Activated B cell treated with CpG ODN at 0.5 μM for 24 hours (primary cell): Measurements from ENCODE around the gene CFAP20DC. TPM values are rescaled to one million over a fixed set of nuclear protein-coding genes. Genes with fewer than 3 reads are reported as not detected.

Source experiments
- ATAC-seq: fragments of 200-7000 bp; cut with Tn5 transposase; one replicate; pipeline ENCODE4 v1.10.0; 2021; ENCODE audit warnings: low read depth, mild to moderate bottlenecking, moderate library complexity
- CTCF ChIA-PET: fragments of 350-600 bp; sonication (Branson Sonifier 250); formaldehyde crosslinking; loops from one replicate; lab custom pipeline; 2021; ENCODE audit warnings: antibody characterized with exemption; lab: Charles Lee
- POLR2A ChIA-PET: fragments of 350-600 bp; sonication (Branson Sonifier 250); formaldehyde crosslinking; loops from one replicate; lab custom pipeline; 2021; ENCODE audit warnings: antibody characterized with exemption; lab: Charles Lee
- DNase-seq: peaks from one replicate; pipeline ENCODE4 v3.0.0; 2022
- H3K27ac Mint-ChIP-seq: one replicate; pipeline ENCODE4 v1.8.0; 2020; ENCODE audit warnings: mixed read lengths
- H3K27me3 Mint-ChIP-seq: one replicate; pipeline ENCODE4 v1.8.0; 2021; ENCODE audit warnings: mixed read lengths
- H3K36me3 Mint-ChIP-seq: one replicate; pipeline ENCODE4 v1.8.0; 2021; ENCODE audit warnings: low read depth, mixed read lengths
- H3K4me1 Mint-ChIP-seq: one replicate; pipeline ENCODE4 v1.8.0; 2021; ENCODE audit warnings: mixed read lengths
- H3K4me3 Mint-ChIP-seq: one replicate; pipeline ENCODE4 v1.8.0; 2020; ENCODE audit warnings: mild to moderate bottlenecking, mixed read lengths
- H3K9me3 Mint-ChIP-seq: one replicate; pipeline ENCODE4 v1.8.0; 2020; ENCODE audit warnings: mixed read lengths
- intact Hi-C: fragments of 100-400 bp; cut with micrococcal nuclease; formaldehyde crosslinking; loops from one replicate; pipeline ENCODE4 v1.15.1; 2024
- total RNA-seq: library from RNA; stranded (reverse); gene quantifications from 2 replicates; pipeline ENCODE4 v1.2.3, GENCODE V29; 2022
- TF ChIP-seq, protein P1 (sequence below): fragments of 200-600 bp; IDR thresholded peaks from one replicate; pipeline ENCODE4 v1.8.0; 2022; ENCODE audit warnings: antibody characterized with exemption, mild to moderate bottlenecking

The CFAP20DC gene
- total RNA-seq, 1 donor from 2014 or later = 1.6 TPM

DNA sequence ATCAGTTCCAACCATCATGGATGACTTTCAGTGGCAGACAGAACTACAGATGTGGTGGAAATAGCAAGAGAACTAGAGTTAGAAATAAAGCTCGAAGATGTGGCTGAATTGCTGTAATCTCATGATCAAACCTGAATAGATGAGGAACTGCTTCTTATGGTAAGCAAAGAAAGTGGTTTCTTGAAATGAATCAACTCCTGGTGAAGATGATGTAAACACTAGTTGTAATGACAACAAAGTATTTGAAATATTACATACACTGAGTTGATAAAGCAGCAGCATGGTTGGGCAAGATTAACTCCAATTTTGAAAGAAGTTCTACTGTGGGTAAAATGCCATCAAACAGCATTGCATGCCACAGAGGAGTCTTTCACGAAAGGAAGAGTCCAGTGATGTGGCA is 251.5 kb downstream of the CFAP20DC start:
- CTCF ChIA-PET = no interaction called here
- H3K4me3 Mint-ChIP-seq = no peak overlapping the region

DNA sequence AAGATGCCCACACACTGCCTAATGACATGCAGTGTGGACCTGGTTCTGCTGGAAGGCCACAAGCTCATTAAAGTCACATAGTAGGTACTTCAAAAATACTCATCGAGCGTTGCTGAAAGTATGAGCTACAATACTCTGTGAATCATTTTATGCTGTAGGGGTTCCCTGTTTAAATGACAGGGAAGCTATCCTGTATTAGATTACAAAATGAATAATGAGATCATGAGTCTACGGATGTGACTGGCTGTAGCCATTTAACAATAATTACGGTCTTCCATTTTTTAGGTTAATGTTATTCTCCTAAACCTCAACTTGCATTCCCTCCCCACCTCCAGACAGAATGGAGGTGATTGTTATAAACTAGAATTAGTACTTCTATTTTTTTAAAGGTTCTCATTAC is 255.1 kb downstream of the CFAP20DC start:
- intact Hi-C loops = no loop called here

More for the DNA sequence above, 251.5 kb downstream of the CFAP20DC start:
- ATAC-seq (no peak), DNase-seq (no peak)
- TF ChIP-seq, protein P1, sequence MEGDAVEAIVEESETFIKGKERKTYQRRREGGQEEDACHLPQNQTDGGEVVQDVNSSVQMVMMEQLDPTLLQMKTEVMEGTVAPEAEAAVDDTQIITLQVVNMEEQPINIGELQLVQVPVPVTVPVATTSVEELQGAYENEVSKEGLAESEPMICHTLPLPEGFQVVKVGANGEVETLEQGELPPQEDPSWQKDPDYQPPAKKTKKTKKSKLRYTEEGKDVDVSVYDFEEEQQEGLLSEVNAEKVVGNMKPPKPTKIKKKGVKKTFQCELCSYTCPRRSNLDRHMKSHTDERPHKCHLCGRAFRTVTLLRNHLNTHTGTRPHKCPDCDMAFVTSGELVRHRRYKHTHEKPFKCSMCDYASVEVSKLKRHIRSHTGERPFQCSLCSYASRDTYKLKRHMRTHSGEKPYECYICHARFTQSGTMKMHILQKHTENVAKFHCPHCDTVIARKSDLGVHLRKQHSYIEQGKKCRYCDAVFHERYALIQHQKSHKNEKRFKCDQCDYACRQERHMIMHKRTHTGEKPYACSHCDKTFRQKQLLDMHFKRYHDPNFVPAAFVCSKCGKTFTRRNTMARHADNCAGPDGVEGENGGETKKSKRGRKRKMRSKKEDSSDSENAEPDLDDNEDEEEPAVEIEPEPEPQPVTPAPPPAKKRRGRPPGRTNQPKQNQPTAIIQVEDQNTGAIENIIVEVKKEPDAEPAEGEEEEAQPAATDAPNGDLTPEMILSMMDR = no peak
- no peaks in the 10 kb centered on the region for H3K9me3 Mint-ChIP-seq
- no peak overlapping the region for H3K27ac Mint-ChIP-seq
- intact Hi-C loops = no loop called here
- POLR2A ChIA-PET = no interaction called here
- no peaks in the 10 kb centered on the region for H3K27me3 Mint-ChIP-seq
- no peaks in the 10 kb centered on the region for H3K36me3 Mint-ChIP-seq
- no peaks in the 10 kb centered on the region for H3K4me1 Mint-ChIP-seq

DNA sequence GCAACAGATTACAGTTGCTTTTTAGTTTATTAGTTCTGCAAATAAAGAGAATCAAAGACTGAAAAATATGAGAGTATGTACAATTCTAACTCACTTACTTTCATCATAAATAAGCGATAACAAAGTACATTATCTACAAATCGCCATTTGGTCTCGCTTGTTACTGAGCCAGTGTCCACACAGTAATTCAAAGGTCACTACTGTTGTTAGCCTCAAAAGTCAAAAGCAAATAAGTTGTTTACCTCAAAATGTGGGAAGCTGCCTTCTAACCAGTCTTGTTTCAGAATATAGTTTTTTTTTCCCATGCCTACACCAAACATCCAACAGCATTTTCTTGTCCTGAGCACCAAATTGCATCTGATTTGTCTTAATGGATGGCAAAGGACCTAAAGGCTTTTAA is 255.9 kb downstream of the CFAP20DC start:
- TF ChIP-seq, protein P1 = no peak
- Mint-ChIP-seq H3K27ac (no peak overlapping the region), H3K9me3 (no peaks in the 10 kb centered on the region), H3K27me3 (no peaks in the 10 kb centered on the region), H3K36me3 (no peaks in the 10 kb centered on the region), H3K4me1 (no peaks in the 10 kb centered on the region), H3K4me3 (no peak overlapping the region)
- ATAC-seq (no peak), DNase-seq (no peak)
- intact Hi-C loops = no loop called here
- CTCF ChIA-PET = no interaction called here
- POLR2A ChIA-PET = no interaction called here

More for the DNA sequence above, 255.1 kb downstream of the CFAP20DC start:
- H3K4me3 Mint-ChIP-seq = no peak overlapping the region
- ChIA-PET POLR2A (no interaction called here), CTCF (no interaction called here)
- ATAC-seq = no peak
- H3K27me3 Mint-ChIP-seq = no peaks in the 10 kb centered on the region
- H3K4me1 Mint-ChIP-seq = no peaks in the 10 kb centered on the region
- H3K27ac Mint-ChIP-seq = no peak overlapping the region
- TF ChIP-seq, protein P1 = no peak
- DNase-seq = no peak
- no peaks in the 10 kb centered on the region for H3K9me3 Mint-ChIP-seq
- H3K36me3 Mint-ChIP-seq = no peaks in the 10 kb centered on the region

DNA sequence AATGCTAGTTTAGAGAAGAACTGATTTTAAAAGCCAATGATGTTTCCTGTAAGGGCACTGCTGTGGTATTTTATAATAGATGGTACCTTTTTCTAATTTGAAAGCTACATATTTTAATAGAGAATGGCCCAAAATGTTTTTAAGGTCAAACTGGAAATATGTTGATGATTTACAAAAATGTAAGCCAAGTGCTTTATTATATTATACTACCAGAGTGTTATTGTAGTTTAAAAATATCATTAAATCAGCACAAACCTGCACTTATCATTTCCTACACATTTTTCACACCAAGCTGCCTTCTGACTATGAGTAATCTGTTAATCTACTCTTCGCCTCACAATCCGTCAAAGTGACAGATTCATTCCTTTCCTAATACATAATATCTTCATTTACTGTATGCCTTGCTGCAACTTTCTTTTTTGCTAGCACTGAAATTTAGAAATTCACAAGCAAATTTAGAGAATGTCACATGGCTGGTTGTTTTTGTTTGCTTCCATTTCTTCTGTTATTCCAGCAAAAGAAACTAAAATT is 256.8 kb downstream of the CFAP20DC start:
- H3K4me3 Mint-ChIP-seq = no peak overlapping the region
- no peak overlapping the region for H3K27ac Mint-ChIP-seq
- no peaks in the 10 kb centered on the region for H3K27me3 Mint-ChIP-seq
- ATAC-seq (no peak), DNase-seq (no peak)
- no peaks in the 10 kb centered on the region for H3K36me3 Mint-ChIP-seq
- intact Hi-C loops = no loop called here
- POLR2A ChIA-PET = no interaction called here
- TF ChIP-seq, protein P1 = no peak
- CTCF ChIA-PET = no interaction called here
- H3K9me3 Mint-ChIP-seq = no peaks in the 10 kb centered on the region
- H3K4me1 Mint-ChIP-seq = no peaks in the 10 kb centered on the region

DNA sequence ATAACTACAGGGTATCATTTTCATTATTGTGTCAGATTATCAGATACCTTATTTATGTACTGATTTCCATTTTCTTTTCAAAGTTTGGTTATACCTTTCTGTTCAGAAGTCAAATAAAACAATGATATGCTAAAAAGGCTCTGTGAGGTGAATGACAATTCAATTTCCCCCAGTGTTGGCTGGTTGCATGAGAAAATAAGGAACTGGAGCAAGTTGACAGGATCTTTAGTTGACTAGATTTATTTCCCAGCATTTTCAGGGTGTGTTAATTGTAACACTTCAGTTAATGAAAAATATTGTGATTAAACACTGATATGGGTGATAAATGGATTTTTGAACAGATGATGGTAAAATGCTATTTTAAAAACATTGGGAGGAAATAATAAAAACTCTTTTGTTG is 260.4 kb downstream of the CFAP20DC start:
- intact Hi-C loops = no loop called here
- Mint-ChIP-seq H3K4me3 (no peak overlapping the region), H3K27ac (no peak overlapping the region), H3K36me3 (no peaks in the 10 kb centered on the region), H3K9me3 (no peaks in the 10 kb centered on the region), H3K4me1 (no peaks in the 10 kb centered on the region), H3K27me3 (no peaks in the 10 kb centered on the region)
- DNase-seq (no peak), ATAC-seq (no peak)
- TF ChIP-seq, protein P1 = no peak
- CTCF ChIA-PET = no interaction called here
- POLR2A ChIA-PET = no interaction called here
